Activated T-cell treated with anti-CD3 and anti-CD28 coated beads for 1 hour (primary cell): ENCODE measurements around the gene SLC6A8.
"Not testable (repeated sequence)": the region's sequence is repeated elsewhere in the genome, so short reads cannot be mapped to it uniquely, and the experiment has no call there.

ENCODE experiments used
- DNase-seq: peaks from one replicate; pipeline ENCODE4 v3.0.0-alpha.2; 2020; ENCODE audit warnings: low read depth

Gene SLC6A8

DNA sequence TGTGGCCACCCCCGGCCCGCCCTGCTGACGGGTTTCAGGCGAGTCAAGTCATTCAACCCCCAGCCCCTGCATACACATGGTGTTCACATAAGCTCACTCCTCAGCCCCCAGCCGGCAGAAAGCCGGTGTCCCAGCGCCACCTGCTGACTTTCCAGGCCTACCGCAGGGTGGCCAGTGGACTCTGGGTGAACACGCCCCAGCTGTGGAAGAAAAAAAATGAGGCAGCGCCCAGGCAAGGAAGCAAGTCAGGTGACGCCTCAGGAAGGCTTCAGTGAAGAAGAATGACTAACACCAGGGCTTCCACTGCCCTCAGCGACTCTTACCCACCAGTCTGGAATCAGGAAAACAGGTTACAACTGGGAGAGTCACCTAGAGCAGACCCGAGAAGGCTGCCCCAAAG is 20.7 kb downstream of the SLC6A8 start:
- no peak for DNase-seq

DNA sequence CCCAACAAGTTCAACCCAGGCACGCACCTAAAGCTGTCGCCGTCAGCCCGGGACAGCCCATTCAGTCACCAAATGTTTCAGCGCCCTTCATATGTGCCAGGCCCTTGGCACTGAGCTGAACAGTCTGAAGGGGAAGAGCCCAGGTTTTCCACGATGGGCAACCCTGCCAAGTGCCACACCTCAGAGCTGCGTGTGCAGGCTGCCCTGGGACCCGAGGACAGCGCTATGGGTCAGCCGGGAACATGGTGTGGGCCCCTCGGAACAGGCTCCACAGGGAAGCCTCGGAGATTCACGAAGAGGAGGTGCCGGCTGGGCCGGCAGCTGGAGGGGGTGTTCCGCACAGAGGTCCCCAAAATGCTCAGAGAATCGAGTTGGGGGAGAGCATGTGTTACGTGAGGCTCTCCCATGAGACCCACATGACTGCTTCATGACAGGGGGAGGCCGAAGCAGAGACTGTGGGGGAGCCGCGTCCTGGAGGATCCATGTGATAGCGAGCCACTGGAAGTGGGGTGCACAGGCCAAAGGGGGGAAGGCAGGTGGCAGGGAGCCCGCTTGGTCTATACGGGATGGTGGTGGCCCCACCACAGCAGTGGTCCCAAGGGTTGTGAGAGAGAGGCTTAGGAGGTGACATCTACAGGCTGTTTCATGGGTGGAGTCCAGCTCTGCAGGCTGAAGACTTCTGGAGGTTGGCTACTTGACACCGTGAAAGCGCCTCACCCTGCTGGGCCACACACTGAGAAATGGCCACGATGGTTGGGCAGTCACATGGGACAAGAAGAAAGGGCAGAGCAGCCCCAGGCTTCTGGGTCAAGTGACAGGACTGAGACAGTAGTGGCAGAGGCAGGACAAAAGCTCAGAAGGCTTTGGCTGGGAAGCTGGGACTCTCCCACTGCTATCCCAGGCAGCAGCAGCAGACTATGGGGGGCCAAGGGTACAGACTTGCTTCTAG is 22.3 kb downstream of the SLC6A8 start:
- no peak for DNase-seq

DNA sequence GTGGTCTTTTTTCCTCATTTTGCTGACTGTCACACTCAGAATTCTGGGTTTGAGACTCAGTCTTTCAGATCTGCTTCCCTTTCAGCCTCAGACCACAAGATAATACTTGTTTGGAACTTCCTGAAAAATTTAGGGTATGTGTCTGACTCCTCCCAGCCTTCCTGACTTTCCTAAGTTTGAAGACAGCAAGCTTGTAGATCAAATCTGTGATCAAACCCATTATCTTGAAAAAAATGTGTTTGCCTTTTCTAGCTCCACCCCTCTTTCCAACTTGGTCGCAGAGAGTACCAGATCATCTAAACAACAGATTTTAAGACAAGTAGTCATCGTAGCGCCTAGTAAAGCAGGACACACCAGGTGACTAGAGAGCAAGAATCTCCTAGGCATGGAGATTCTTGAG is 26.5 kb downstream of the SLC6A8 start:
- no peak for DNase-seq

DNA sequence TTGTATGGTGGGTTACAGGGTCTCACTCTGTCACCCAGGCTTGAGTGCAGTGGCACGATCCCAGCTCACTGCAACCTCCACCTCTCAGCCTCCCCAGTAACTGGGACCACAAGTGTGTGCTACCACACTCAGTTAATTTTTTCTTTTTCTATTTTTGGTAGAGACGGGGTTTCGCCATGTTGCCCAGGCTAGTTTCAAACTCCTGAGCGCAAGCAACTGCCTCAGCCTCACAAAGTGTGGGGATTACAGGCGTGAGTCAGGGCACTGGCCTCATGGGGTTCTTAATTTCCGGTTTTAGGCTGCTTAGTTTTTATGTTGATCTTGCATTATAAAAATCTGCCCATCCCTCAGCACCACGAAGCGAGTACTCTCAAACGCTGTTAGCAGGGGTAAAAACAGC is 29.7 kb downstream of the SLC6A8 start:
- no peak for DNase-seq

DNA sequence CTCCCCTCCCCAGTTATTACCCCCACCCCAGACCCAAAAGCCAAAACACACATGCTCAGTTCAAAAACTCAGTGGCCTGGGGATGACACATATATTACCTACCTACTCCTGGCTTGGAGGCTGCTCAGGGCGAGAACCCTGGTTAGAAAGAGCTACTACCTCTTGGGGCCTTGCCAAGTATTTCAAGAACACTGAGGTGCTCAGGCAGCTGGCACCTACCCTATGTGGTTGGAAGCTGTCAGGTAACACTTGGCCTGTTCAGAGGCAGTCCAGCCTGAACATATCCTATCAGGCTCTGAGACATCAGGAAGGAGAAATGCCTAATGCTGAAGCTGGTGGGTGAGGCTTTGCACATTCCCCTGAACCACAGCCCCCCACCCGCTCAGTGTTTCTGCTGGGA is 31.5 kb downstream of the SLC6A8 start:
- no peak for DNase-seq

DNA sequence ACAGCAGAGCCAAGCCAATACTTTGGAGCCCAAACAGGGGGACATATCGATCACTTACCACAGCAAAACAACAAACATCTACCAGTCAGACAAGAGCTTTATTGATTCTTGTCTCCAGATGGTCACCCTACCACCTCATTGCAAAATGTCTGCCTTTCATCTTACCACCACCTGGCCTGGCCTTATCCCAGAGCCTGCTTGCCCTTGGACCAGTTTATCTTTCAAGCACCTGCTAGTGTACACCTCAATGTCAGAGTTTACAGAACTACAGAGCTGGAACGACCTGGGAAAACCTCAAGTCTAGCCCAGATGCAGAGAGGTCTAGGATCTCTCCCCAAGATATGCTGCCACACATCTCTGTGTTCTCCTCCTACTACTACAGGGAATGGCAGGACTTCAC is 32.0 kb downstream of the SLC6A8 start:
- DNase-seq = no peak

DNA sequence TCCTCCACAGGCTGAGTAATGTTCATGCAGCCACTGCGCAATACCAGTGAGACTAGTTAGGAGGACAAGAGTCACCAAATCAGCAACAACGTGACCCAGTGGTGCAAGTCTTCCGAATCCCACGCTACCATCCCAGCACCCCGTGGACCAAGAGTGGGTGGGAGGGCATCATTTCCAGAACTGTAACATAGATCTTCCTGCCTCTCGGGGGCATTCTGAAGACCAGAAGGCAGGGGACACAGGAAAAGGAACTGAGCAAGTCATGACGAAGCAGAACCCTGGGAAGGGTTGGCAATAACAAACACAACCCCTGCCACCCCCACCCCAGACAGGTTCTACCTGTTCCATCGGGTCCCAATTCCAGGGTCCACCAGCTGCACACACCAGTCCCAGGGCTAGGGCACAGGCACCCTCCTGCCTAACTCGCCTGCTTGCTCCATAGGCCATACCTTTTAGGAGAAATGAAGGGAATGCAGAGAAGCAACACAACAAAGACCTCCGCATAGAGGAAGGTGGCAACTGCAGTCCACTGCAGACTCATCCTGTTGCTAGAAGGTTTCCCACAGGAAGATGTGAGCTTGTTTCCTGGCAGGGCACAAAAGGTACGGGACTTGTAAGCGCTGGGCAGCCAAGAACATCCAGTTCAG is 35.1 kb downstream of the SLC6A8 start:
- DNase-seq = no peak

DNA sequence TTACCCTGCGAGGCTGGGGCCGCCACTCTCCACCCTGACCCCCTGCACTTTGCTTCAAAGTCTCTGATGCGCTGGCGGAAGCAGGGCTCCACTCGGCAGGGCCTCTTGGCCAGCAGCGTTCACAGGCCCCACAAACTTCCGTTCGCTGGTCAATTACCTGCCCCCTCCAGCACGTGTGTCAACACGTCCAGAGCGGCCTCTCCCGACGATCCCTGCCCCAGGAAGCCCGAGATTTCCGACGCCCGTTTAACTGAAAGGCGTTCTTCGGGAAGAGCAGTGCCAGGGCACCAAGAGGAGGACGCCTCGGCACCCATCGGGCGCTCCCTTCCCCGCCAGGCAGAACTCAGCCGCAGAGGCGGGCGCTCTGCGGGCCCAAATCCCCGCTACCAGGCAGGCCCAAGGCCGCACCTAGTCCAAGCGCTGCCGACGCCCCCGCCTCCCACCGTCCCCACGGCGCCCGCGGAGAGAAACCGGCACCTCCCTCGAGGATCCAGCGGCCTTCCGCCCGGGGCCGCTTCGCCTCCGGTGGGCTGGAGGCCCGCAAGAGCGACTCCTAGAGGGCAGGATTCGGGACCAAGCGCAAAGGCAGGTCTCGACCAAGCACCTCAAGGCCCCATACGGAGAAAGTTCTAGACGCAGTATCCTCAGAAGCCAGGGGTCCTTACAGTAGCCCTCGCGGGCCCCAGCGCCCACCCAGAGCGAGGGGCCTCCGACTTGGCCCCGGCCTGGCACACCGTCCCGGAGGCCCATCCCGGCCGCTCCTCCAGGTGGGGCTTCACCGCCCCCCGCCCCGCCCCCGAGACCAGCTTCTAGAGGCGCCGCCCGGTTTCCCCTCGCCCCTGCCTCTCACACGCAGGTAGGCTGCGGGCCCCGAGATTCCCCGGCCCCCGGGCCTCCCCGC is 35.9 kb downstream of the SLC6A8 start:
- DNase-seq = peak; percentile 22

DNA sequence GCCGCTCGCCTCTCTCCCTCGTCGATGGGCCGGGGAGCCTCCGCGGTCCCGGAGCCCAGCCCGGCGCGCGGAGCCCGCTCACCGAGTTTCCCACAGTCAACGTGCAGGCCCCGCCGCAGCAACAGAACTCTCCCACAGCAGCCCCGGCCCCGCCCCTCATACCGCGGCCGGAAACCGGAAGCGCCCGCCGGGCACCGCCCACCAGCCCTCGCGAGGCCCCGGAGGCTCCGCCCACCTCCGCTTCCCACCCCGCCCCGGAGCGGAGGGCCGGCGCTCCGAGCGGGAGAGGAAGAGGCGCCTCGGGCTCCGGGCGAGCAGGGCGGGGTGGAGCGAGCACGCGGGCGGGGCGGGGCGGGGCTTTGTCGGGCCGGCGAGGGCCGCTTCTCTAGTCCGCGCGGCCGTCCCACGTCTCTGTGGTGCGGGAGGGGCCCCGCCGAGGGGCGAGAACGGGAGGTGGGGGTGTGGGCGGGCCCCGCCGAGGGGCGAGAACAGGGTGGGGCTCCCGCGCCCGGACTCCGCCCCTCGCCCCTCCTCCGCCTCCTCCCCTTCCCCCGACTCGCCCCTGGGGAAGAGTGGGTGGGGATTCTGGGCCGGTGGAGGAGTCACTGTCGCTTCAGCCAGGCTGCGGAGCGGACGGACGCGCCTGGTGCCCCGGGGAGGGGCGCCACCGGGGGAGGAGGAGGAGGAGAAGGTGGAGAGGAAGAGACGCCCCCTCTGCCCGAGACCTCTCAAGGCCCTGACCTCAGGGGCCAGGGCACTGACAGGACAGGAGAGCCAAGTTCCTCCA is 36.7 kb downstream of the SLC6A8 start, which contains the start of the genes ABCD1 and BCAP31:
TSS of gene ABCD1 (plus strand) at position 605 of the 787 bp plus-strand sequence. CDS start 411 bp downstream, outside the sequence.
TSS of gene BCAP31 (minus strand) at position 136 of the 787 bp plus-strand sequence. CDS start 1,143 bp downstream, outside the sequence.
- peak; percentile 82 for DNase-seq

DNA sequence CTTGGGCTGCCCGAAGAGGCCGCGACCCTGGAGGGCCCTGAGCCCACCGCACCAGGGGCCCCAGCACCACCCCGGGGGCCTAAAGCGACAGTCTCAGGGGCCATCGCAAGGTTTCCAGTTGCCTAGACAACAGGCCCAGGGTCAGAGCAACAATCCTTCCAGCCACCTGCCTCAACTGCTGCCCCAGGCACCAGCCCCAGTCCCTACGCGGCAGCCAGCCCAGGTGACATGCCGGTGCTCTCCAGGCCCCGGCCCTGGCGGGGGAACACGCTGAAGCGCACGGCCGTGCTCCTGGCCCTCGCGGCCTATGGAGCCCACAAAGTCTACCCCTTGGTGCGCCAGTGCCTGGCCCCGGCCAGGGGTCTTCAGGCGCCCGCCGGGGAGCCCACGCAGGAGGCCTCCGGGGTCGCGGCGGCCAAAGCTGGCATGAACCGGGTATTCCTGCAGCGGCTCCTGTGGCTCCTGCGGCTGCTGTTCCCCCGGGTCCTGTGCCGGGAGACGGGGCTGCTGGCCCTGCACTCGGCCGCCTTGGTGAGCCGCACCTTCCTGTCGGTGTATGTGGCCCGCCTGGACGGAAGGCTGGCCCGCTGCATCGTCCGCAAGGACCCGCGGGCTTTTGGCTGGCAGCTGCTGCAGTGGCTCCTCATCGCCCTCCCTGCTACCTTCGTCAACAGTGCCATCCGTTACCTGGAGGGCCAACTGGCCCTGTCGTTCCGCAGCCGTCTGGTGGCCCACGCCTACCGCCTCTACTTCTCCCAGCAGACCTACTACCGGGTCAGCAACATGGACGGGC is 37.5 kb downstream of the SLC6A8 start:
- no peak for DNase-seq

DNA sequence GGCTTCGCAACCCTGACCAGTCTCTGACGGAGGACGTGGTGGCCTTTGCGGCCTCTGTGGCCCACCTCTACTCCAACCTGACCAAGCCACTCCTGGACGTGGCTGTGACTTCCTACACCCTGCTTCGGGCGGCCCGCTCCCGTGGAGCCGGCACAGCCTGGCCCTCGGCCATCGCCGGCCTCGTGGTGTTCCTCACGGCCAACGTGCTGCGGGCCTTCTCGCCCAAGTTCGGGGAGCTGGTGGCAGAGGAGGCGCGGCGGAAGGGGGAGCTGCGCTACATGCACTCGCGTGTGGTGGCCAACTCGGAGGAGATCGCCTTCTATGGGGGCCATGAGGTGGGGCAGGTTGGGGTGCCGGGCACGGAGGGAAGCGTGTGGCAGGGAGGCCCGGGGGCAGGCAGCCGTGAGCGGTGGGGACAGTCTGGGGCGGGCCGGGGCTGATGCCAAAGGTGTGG is 38.1 kb downstream of the SLC6A8 start:
- no peak for DNase-seq

DNA sequence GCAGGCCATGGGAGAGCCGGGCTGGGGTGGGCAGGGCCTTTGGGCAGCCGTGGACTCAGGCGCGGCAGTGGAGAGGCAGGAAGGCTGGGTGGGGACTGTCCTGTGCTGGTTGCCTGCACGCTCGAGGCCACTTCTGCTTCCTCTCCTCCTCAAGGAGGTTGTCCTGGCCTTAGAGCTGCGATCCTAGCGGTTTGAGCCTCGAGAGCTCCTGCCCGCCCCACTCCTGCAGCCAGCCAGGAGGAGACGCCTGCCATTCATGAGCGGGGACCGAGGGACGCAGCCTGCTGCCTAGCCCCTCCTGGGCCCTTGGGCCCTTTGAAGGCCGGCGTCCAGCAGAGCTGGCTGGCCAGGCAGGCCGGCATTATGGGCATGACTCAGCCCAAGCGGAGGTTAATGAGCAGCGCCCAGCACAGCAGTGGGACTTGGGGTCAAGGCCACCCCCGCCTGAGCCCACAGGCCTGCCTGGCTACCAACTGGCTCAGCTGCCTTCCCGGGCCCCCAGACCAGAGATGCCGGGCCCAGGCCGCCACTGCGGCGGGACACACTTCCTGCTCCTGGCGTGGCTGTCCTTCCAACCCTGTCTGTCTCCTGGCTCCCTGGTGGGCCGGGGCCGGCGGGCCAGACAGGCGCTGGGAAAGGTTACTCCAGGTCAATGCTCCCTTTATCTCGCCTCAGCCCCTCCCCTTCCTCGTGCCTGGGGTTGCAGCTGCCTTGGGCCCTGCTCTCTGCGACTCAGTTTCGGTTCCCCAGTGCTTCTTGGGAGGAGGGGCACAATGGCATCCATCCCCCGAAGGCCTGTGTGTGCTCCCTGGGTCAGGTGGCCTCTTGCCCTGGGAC is 38.8 kb downstream of the SLC6A8 start:
- DNase-seq = no peak

DNA sequence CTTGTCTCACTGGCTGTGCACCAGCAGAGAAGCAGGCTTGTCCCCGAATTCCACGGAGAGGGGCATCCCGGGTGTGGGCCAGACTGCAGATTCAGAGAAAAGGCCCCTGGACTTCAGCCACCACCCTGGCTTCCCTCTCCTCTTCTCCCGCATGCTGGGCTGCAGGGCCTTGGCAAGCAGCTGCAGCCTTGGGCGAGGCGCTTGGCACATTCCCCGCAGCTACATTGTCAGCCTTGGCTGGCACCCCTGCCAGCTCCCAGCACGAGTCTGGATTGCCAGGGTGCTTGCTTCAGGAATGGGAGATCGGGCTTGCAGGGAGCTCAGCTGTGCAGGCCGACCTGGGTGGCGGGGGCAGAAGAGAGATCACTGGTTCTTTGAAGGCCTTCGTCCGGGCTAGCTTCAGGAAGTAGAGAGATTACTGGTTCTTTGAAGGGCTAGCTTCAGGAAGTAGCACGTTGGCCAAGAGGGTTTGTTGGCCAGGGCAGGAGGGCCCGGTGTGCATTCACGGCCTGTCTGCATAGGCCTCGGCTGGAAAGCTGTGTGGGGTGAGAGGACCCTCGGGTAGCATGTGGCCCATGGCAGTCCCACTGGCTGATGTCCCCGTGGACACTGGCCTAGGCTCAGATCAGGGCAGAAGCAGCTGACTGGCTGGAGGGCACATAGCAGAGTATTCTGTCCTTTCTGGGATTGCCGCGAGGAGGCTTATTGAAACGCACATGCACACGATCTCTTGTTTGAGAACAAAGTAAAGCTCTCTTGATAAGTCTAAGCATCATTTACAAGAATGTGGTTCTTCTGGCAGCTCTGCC is 39.6 kb downstream of the SLC6A8 start:
- DNase-seq = no peak

DNA sequence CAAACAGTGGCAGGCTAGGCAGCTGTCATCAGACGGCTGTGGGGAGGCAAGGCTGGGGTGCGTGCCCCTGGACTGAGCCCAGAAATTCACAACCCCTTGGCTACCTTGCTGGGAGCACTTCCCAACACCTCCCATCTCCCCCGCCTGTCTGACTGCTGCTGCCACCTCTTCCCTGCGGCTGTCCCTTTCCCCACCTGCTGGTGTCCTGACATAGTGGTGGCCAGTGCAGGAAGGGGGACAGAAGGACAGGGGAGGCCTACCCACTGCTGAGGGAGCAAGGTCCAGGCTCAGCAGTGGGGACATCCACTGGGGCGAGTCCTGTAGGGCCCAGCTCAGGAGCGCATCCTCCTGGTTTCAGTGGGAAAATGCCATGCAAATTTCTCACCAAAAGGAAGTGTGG is 40.4 kb downstream of the SLC6A8 start:
- no peak for DNase-seq

DNA sequence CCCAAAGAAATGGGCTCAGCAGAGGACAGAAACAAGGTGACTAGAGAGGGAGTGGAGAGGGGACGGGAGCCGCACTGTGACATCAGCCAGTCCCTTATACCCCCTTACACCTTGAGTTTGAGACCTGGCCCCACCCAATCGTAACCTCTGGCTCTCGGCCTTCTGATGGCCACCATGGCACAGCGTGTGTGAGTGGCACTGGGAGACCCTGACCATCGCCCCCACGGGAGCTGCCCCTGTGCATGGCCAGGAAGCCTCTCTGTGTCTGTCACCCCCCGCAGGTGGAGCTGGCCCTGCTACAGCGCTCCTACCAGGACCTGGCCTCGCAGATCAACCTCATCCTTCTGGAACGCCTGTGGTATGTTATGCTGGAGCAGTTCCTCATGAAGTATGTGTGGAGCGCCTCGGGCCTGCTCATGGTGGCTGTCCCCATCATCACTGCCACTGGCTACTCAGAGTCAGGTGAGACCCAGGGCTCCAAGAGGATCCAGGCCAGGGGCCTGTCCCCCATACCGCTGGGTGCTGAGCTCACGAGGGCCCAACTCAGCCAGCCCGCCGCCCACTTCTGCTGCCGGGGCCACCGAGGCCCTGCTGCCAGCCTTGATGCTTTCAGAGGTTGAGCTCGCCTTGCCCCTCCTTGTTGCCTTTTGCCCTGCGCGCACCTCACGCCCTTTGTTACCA is 41.4 kb downstream of the SLC6A8 start:
- no peak for DNase-seq

DNA sequence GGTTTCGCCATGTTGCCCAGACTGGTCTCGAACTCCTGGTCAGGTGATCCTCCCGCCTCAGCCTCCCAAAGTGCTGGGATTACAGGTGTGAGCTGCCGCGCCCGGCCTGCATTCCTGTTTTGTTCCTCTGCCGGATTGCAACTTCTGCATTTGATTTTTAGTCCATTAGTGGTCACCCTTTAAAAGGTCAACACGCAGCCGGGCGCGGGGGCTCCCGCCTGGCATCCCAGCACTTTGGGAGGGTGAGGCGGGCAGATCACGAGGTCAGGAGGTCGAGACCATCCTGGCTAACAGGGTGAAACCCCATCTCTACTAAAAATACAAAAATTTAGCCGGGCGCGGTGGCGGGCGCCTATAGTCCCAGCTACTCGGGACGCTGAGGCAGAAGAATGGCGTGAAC is 42.4 kb downstream of the SLC6A8 start:
- not testable (repeated sequence) for DNase-seq

DNA sequence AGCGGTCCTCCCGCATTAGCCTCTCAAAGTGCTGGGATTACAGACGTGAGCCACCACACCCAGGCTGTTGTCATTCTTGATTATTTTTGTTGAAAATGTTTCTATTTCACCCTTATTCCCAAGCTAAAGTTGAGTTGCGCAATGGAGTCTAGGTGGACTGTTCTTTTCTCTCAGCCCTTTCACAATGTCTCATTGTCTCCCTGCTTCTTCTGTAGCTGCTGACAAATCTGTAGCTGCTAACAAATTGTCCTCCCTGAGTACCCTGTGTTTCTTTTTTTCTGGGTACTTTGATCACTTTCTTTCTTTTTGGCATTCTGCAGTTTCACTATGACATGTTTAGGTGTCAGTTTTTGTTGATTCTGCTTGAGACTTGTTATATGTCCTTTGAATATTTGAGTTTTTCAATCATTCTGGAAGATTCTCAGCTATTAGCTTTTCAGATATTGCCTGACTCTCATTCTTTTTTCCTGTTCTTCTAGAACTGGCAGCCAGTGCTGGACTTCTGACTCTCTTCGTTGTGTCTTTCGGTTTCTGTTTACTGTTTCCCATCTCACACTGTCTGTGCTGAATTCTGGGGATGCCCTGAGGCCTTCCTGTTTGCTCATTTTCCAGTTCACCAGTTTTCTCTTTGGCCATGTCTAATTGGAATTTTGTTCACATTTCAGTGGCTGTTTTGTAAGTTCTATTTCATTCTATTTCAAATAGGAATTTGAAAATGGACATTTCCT is 43.6 kb downstream of the SLC6A8 start:
- no peak for DNase-seq
